DOHH2 (cell line): ENCODE measurements around the gene ACTN1.

Experiments used
- H3F3A ChIP-seq: fragments of 200-600 bp; sonication (generic), shearing (Covaris generic); 2 replicates; pipeline ENCODE4 v1.6.0; 2016; ENCODE audit warnings: antibody characterized with exemption, mild to moderate bottlenecking; ENCODE audit not compliant: control insufficient read depth, insufficient read depth
- H3K27ac ChIP-seq: fragments of 200-600 bp; sonication (generic); 2 replicates; pipeline ENCODE4 v1.5.1; 2014; ENCODE audit warnings: low read depth, mild to moderate bottlenecking, low read length, moderate library complexity
- H3K27me3 ChIP-seq: fragments of 200-600 bp; sonication (generic); 2 replicates; pipeline ENCODE4 v1.6.1; 2014; ENCODE audit warnings: mild to moderate bottlenecking, low read length, mixed read lengths; ENCODE audit not compliant: control insufficient read depth
- H3K36me3 ChIP-seq: fragments of 200-600 bp; sonication (generic); 2 replicates; pipeline ENCODE4 v1.6.1; 2014; ENCODE audit warnings: mild to moderate bottlenecking, low read length, moderate library complexity, mixed read lengths; ENCODE audit not compliant: control insufficient read depth
- H3K4me1 ChIP-seq: fragments of 200-600 bp; sonication (generic); 2 replicates; pipeline ENCODE4 v1.6.1; 2014; ENCODE audit warnings: mild to moderate bottlenecking, low read length, mixed read lengths; ENCODE audit not compliant: control insufficient read depth
- H3K4me2 ChIP-seq: fragments of 200-600 bp; sonication (generic); 2 replicates; pipeline ENCODE4 v1.6.0; 2014; ENCODE audit warnings: mild to moderate bottlenecking, low read length, moderate library complexity
- H3K4me3 ChIP-seq: fragments of 200-600 bp; sonication (generic); 2 replicates; pipeline ENCODE4 v1.5.1; 2014; ENCODE audit warnings: mild to moderate bottlenecking, low read length, mixed read lengths
- H3K79me2 ChIP-seq: fragments of 200-600 bp; sonication (generic); 2 replicates; pipeline ENCODE4 v1.6.1; 2014; ENCODE audit warnings: mild to moderate bottlenecking, low read length, mixed read lengths; ENCODE audit not compliant: control insufficient read depth
- H3K9me2 ChIP-seq: fragments of 200-600 bp; sonication (generic); replicated peaks from 2 replicates; pipeline ENCODE4 v1.6.1; 2014; ENCODE audit warnings: mild to moderate bottlenecking, low read length, mixed read lengths; ENCODE audit not compliant: control insufficient read depth
- H3K9me3 ChIP-seq: fragments of 200-600 bp; sonication (generic); 2 replicates; pipeline ENCODE4 v1.6.1; 2014; ENCODE audit warnings: antibody characterized with exemption, low read length, mixed read lengths; ENCODE audit not compliant: control insufficient read depth, insufficient read depth
- H4K20me1 ChIP-seq: fragments of 200-600 bp; sonication (generic); 2 replicates; pipeline ENCODE4 v1.6.0; 2014; ENCODE audit warnings: low read depth, mild to moderate bottlenecking, antibody characterized with exemption, low read length, moderate library complexity; ENCODE audit not compliant: control insufficient read depth, insufficient read depth
- EZH2phosphoT487 ChIP-seq: fragments of 200-600 bp; sonication (generic); IDR thresholded peaks from 2 replicates; pipeline ENCODE4 v1.6.1; 2017; ENCODE audit warnings: borderline replicate concordance, mild to moderate bottlenecking, antibody characterized with exemption, low read length, moderate library complexity, mixed read lengths
- TF ChIP-seq, protein P1 (sequence below): fragments of 200-600 bp; sonication (generic); IDR thresholded peaks from one replicate; pipeline ENCODE4 v1.5.1; 2014; ENCODE audit warnings: antibody characterized with exemption, mild to moderate bottlenecking, low read depth, low read length; ENCODE audit not compliant: poor library complexity, severe bottlenecking

ACTN1 gene

GRCh38 chr14:68846466-68846865, 132.6 kb downstream of the ACTN1 start:
- H3K36me3 ChIP-seq: no peaks in the 10 kb centered on the region
- no peaks in the 10 kb centered on the region for H3K9me2 ChIP-seq
- H3K9me3 ChIP-seq: no peaks in the 10 kb centered on the region
- H3K79me2 ChIP-seq: no peaks in the 10 kb centered on the region
- H3K4me2 ChIP-seq: no peak overlapping the region
- H3K27me3 ChIP-seq: no peaks in the 10 kb centered on the region
- no peaks in the 10 kb centered on the region for H4K20me1 ChIP-seq
- H3K4me3 ChIP-seq: no peak overlapping the region
- H3K27ac ChIP-seq: no peak overlapping the region
- H3F3A ChIP-seq: no peaks in the 10 kb centered on the region
- TF ChIP-seq, protein P1, sequence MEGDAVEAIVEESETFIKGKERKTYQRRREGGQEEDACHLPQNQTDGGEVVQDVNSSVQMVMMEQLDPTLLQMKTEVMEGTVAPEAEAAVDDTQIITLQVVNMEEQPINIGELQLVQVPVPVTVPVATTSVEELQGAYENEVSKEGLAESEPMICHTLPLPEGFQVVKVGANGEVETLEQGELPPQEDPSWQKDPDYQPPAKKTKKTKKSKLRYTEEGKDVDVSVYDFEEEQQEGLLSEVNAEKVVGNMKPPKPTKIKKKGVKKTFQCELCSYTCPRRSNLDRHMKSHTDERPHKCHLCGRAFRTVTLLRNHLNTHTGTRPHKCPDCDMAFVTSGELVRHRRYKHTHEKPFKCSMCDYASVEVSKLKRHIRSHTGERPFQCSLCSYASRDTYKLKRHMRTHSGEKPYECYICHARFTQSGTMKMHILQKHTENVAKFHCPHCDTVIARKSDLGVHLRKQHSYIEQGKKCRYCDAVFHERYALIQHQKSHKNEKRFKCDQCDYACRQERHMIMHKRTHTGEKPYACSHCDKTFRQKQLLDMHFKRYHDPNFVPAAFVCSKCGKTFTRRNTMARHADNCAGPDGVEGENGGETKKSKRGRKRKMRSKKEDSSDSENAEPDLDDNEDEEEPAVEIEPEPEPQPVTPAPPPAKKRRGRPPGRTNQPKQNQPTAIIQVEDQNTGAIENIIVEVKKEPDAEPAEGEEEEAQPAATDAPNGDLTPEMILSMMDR: no peak
- peaks cover 17% of the 10 kb centered on the region for H3K4me1 ChIP-seq

DNA sequence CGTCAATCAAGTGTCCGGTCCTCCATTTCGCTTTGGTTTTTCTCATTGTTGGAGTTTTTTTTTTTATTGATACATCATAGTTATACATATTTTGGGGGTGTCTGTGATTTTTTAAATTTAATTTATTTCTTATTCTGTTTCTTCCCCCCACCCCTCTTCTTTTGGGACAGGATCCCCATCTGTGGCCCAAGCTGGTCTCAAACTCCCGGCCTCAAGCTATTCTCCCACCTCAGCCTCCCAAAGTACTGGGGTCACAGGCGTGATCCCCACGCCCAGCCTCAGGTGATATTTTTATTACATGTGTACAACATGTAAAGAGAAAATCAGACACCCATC, 134.9 kb downstream of the ACTN1 start:
- H3K9me2 ChIP-seq: no peaks in the 10 kb centered on the region
- no peaks in the 10 kb centered on the region for H4K20me1 ChIP-seq
- no peak overlapping the region for H3K27ac ChIP-seq
- peaks cover 28% of the 10 kb centered on the region for H3K4me1 ChIP-seq
- H3K4me3 ChIP-seq: no peak overlapping the region
- peak overlapping the region; percentile 70; the same call in 1 of the 2 replicates for H3K4me2 ChIP-seq
- no peaks in the 10 kb centered on the region for H3F3A ChIP-seq
- no peaks in the 10 kb centered on the region for H3K36me3 ChIP-seq
- no peaks in the 10 kb centered on the region for H3K27me3 ChIP-seq
- no peaks in the 10 kb centered on the region for H3K9me3 ChIP-seq
- TF ChIP-seq, protein P1: no peak
- no peak for TF ChIP-seq EZH2phosphoT487
- H3K79me2 ChIP-seq: no peaks in the 10 kb centered on the region

DNA sequence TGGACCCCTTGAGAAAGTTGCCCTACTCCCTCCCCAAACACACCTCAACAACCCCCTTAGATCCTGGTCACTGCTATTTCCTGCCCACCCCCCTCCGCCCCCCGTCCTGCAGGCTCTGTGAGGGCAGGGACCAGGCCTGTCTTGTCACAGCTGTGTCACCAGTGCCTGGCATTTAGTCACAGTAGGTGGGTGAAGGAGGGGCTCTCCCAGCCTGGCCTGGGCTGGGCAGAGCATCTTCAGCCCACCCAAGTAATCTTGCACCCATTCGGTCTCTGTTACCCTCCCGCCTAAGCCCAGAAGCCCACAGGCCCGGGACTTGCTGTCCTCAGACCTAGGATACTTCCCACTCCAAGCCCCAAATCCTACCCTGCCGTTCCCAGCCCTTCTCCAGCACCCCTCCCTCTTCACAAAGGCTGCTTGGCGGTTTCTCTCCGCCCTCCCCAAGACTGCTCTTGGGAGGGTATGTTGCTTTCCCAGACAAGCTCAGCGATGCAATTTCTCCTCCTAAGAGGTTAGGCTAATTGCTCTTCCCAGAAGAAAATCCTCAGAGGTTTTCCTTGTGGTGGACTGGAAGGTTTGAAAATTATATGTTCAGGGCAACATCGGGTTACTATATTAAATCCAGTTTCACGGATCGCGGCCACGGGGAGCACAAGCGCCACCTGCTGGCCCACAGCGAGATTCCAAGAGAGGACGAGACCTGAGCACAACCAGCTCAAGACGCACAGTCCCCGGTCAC, 135.5 kb downstream of the ACTN1 start:
- peak overlapping the region; percentile 70 for H3K4me2 ChIP-seq
- no peaks in the 10 kb centered on the region for H3K36me3 ChIP-seq
- H3K9me3 ChIP-seq: no peaks in the 10 kb centered on the region
- peak overlapping the region; percentile 54 for H3K4me3 ChIP-seq
- no peaks in the 10 kb centered on the region for H3K79me2 ChIP-seq
- TF ChIP-seq, protein P1: peak; percentile 95
- TF ChIP-seq EZH2phosphoT487: no peak
- H3K27me3 ChIP-seq: no peaks in the 10 kb centered on the region
- no peaks in the 10 kb centered on the region for H3F3A ChIP-seq
- no peak overlapping the region for H3K27ac ChIP-seq
- no peaks in the 10 kb centered on the region for H3K9me2 ChIP-seq
- H3K4me1 ChIP-seq: peaks cover 28% of the 10 kb centered on the region
- H4K20me1 ChIP-seq: no peaks in the 10 kb centered on the region

GRCh38 chr14:68842298-68842697, 136.8 kb downstream of the ACTN1 start:
- no peak for TF ChIP-seq EZH2phosphoT487
- TF ChIP-seq, protein P1: no peak
- no peaks in the 10 kb centered on the region for H3K9me2 ChIP-seq
- no peak overlapping the region for H3K27ac ChIP-seq
- peaks cover 28% of the 10 kb centered on the region for H3K4me1 ChIP-seq
- H3K4me2 ChIP-seq: no peak overlapping the region
- H3K36me3 ChIP-seq: no peaks in the 10 kb centered on the region
- no peaks in the 10 kb centered on the region for H3F3A ChIP-seq
- no peaks in the 10 kb centered on the region for H4K20me1 ChIP-seq
- H3K27me3 ChIP-seq: no peaks in the 10 kb centered on the region
- no peak overlapping the region for H3K4me3 ChIP-seq
- H3K9me3 ChIP-seq: no peaks in the 10 kb centered on the region
- H3K79me2 ChIP-seq: no peaks in the 10 kb centered on the region
